Measurements from ENCODE around the gene CCDC78.
A peak's percentile ranks its signal among the peaks of the same experiment; 100 is the strongest.

The CCDC78 gene

GRCh38 chr16:736936-737481 lies 10.8 kb upstream of the CCDC78 start:
- no peak for DNase-seq (ENCODE audit: low read depth)

GRCh38 chr16:735982-736453 lies 9.8 kb upstream of the CCDC78 start:
- DNase-seq (ENCODE audit: low read depth) = no peak

DNA sequence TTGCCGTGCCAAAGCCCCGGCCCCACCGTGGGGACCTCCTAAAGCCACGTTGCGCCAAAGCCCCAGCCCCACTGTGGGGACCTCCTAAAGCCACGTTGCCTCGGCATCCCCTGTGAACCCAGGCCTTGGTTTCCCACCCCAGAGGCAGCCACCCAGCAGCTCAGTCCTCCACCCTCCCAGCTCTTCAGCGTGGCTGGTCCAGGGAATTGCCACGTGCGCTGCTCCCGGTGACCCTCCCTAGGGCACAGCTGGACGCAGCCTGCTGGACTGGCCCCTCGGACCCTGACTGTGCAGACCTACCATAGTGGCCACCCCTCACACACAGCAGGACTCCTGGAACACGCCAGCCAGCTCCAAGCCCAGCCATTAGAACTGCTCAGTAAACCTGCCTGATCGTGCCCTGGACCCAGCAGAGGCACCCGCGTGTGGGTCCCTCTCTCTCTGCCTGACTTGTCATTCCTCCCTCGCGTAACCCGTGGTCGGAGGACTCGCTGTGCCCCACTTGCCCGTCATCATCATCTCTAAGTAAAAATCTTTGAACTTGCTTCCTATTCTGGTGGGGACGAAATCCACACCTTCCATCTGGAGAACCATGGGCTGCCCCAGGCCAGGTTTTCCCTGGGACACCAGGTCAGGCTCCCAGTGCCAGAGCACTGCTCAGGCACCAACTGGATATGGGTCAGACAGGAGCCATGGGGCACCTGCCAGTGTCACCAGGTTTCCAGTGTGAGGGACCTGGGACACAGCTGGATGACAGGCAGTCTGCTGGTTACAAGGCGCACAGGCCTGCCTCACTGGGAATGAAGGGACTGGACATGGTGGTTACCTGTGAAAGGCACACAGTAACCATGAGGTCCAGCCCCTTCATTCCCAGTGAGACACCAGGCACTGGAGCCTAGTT lies 9.0 kb upstream of the CCDC78 start:
- no peak for DNase-seq (ENCODE audit: low read depth)

DNA sequence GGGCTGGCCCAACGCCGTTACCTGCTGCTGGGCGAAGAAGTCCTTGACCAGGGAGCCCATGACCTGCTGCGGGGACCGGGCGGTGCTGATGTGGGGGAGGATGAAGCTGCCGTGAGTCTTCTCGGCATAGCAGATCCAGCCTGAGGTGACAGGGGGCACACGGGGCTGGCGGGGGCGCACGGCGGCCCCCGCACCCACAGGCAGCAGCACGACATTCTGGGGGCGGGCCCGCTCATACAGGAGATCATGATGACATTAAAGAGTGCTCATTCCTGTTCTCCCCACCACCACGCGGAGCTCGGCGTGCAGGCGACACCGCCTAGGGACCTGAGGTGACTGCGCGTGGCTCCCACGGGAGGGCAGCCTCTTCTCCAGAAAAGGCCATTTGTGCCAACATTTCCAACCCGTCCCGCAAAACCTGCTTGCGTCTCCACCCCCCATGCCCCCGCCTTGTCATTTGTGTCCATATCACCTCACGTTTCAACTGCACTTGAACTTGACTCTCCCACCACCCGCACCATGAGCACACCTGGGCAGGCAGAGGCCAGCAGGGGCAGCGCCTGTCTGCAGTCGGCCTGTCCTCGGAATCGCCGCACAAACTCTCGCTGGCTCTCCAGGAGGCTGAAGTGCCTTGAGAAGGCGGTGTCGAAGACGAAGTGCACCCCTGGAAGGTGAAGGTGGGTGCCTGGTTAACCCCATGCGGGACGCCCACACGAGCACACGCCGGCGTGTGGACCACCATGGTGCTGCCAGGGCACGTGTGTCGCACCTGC lies 8.2 kb upstream of the CCDC78 start:
- no peak for DNase-seq (ENCODE audit: low read depth)

DNA sequence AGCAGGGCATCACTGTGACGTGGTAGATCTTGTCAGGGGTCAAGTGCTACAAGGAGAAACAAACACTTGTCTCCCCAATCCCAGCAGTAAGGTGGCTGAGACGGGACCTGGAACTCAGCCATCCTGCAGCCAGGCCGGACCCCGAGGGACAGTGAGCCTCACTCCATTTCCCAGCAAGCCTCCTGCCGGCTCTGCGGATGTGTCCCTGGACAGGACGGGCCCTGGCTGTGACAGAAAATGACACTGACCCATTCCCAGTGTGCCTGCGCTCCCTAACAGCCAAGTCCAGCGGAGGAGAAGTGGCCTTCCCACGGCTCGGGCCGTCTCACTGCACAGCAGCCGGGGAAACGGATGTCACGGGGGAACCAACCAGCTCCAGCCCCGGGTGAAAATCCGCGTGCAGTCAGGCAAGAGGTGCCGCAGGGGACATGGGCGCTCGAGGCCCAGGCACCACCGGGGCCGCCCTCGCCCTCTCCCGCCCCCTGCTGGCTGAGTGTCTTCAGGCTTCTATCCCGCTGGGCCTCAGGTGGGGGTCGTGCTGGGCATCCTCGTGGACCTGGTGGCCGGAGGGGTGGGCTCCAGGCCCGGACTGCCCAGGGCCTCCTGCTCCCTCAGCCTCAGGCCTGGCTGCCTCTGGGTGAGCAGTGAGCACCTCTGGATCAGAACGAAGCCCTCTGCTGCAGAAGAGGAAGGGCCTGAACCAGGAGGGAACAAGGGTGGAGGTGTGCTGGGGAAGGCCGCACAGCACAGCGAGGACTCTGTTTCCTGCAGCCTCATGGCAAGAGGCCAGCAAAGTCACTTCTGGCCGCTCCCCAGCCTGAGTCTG lies 7.4 kb upstream of the CCDC78 start:
- DNase-seq (ENCODE audit: low read depth) = no peak

DNA sequence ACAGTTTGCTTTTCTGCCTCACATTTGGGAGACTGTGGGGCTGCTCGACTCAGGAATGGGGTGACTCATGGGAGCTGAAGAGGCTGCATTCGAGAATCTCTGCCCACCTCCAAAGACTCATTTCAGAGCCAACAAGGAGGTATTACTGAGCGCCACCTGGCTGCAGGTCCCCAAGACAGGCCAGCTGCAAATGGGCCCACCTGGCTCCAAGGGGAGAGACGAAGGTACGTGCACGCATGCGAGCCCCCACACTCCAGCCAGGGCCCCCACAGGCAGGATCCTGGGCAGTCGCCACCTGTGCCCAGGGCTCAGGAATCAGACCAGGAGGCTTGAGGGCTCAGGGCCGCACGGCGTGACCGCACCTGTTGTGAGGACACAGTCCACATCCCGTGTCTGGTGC lies 6.7 kb upstream of the CCDC78 start:
- no peak for DNase-seq (ENCODE audit: low read depth)

GRCh38 chr16:732332-732731 lies 6.1 kb upstream of the CCDC78 start:
- no peak for DNase-seq (ENCODE audit: low read depth)

DNA sequence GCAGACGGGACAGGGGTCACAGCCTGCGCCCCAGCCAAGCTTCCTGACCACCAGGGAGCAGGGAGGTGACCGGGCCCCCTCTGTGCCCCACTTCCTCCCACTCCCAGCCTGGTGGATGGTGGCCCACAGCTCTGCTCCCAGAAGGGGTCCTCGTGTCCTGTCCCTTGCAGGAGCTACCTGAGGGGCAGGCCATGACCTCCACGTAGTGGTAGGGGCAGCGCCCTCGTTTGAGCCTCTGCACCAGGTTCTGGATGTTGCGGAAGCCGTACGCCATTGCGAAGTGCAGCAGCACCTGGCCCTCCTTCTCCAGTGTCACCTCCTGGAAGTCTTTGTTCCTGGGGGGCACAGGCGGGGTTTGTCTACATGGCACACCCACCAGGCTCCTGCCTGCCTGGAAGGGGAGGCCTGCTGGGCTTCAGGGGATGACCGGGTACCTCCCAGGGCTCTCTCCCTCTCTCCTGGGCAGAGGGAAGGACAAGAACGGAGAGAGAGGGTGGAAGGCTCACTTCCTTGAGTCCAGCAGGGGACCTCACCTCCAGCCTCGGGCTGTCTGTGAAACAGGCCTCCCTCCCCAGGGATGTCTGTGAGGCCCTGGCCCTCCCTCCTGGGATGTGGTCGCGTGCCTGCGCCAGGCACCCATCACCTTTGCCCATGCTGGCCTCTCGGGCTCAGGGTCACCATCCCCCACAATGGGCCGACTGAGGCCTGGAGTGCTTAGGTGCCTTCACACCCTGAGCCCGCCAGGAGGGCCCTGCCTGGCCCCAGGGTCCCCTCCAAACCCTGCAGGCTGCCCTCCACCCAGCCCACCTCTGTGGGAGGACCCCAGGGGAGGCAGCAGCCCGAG lies 4.6 kb upstream of the CCDC78 start:
- DNase-seq (ENCODE audit: low read depth) = no peak

GRCh38 chr16:729768-730665 lies 3.8 kb upstream of the CCDC78 start:
- DNase-seq (ENCODE audit: low read depth) = no peak

GRCh38 chr16:728890-729744 lies 2.9 kb upstream of the CCDC78 start:
- DNase-seq (ENCODE audit: low read depth) = no peak

GRCh38 chr16:728131-728889 lies 2.1 kb upstream of the CCDC78 start:
- peak; percentile 86 for DNase-seq (ENCODE audit: low read depth)

- no peak for DNase-seq (ENCODE audit: low read depth)
Measured at GRCh38 chr16:727291-727977, 1.2 kb upstream of the CCDC78 start.

DNA sequence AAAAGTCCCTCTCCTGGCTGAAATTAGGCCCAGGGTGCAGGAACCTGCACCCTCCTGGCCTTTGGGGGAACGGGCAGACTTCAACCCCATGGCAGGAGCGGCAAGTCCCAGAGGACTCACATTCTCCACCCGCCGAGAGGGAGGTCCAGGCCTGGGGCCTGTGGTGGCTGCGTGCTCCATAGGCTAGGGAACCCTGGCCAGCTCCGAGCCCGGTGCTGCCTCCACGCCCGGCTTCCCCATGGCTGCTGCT lies 130 bp downstream of the CCDC78 start:
- DNase-seq (ENCODE audit: low read depth) = no peak

DNA sequence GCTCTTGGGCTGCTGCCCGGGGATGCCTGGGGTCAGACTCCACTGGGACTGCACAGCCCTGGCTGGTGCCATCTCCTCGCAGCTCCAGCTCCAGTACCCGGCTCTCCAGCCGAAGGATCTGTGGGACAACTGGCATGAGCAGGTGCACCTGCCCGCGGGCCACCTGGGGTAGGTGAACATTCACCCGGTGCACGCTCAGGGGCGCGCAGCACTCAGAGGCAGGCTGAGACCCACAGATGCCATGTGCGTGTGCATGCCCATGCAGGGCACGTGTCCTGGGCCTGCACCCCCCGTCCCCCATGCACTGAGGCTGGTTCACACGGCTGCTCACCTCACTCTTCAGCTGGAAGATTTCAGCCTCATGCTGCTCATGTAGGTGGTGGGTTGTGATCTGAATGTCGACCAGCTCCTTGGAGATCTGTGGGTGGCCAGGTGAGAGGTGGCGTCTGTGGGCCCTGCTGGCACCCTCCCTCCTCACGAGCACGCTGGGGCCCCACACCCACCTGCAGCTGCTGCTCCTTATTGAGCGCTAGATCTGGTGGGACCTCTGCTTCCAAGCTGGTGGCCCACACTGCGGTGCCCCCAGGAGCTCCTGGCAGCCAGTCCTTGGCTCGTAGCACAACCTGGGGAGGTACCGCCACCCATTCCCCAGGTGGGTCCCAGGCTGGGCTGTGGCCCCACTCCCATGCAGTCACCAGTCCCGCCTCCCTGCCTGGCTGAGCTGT lies 618 bp downstream of the CCDC78 start:
- DNase-seq (ENCODE audit: low read depth) = no peak

DNA sequence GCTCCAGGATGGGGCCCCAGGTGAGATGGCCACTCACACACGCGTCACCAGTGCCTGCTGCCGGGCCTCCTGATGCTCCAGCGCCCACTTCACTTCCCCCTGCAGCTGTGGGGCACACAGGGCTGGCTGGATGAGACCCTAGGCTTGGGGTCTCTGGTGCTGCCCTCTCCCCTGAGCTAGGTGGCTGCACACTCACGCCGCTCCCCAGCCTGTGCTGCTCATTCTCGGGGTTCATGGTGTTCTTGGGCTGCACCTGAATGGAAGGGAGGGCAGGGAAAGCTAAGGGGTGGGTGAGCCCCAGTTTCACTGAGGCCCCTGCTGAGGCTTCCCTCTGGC lies 1.2 kb downstream of the CCDC78 start:
- no peak for DNase-seq (ENCODE audit: low read depth)

DNA sequence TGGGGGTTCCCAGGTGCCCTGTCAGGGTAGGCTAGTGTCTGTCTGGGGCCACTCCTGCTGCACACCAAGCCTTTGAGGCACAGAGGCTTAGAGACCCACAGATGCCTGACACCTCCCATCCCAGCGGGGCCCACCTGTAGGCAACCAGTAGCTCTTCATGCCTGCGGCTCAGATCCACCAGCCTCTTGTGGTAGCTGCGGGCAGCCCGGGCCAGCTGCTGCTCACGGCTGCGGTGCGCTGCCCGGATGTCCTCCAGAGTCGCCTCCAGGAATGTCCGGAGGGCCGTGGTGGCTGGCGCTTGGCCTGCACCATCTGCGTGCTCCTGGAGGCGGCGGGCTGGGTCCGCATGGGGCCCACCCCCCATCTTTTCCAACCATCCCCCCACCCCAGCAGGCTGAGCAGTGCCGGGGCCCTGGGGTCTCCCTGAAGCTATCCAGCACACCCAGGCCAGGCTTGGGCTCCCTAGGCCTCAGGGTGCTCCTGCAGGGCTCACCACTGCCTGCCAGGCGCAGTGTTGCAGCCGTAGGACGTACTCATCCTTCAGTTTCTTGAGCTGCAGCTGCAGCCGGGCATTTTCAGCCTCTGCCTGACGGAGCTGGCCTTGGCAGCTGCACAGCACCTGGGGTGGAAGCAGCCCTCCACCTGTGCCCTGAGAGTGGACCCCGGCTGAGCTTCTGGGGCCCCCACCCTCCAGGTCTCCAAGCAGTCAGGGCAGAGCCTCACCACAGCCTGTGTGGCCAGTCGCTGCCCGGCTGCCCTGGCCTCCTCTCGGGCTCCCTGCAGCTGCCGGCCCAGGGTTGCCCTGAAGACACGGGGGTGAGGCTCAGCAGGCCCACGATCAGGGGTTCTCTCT lies 1.8 kb downstream of the CCDC78 start:
- DNase-seq (ENCODE audit: low read depth) = no peak
